Measurements from ENCODE around the gene CD302. TPM values are rescaled to one million over a fixed set of nuclear protein-coding genes. Genes with fewer than 3 reads are reported as not detected.

CD302 gene
- total and polyA plus RNA-seq, 2 donors (not counting 3 experiments of a cell fraction or from before 2014, with no cell fraction given), result 10.4 to 10.6 TPM

DNA sequence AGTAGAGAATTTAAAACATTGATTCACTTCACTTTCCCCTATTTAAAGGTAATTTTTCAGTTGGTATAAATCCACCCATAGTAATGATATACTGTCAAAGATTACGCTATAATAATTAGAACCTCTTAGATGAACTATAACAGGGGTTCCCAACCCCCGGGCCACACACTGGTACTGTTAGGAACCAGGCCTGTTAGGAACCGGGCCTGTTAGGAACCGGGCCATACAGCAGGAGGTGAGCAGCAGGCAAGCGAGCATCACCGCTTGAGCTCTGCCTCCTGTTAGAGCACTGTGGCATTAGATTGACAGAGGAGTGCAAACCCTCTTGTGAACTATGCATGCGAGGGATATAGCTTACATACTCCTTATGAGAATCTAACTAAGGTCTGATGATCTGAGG, 34.0 kb upstream of the CD302 start:
- no peak for FAIRE-seq
- no peak overlapping the region for H3K9ac ChIP-seq (replicated peaks; ENCODE audit: extremely low read depth, insufficient read depth, low read length)
- CTCF ChIA-PET, result no interaction called here

DNA sequence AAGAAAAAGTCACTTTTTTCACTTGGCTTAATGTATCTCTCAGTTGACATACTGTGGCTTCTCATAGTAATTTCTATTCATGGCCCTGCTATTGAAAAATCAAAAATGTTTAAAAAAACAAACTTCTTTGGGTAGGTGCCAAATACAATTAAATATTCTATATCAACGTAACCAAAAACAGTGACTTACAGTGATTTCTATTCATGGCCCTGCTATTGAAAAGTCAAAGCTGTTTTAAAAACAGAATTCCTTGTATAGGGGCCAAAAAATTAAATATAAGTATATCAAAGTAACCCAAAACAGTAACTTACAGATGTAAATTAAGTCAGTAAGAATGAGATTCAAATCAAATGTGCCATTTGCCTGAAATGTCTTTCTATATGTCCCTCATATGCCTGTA, 31.4 kb upstream of the CD302 start:
- DNase-seq (ENCODE audit: low read depth, low spot score), result no peak
- no peaks in the 10 kb centered on the region for H3K9me1 ChIP-seq (replicated peaks; ENCODE audit: control insufficient read depth, extremely low read depth, insufficient read depth, low read length)
- FAIRE-seq, result no peak
- no peaks in the 10 kb centered on the region for H3K4me1 ChIP-seq (ENCODE audit: control insufficient read depth, extremely low read depth, insufficient read depth, low read length)
- no peak overlapping the region for H3K4me2 ChIP-seq (ENCODE audit: insufficient read depth, low read length)
- no peak overlapping the region for H2AFZ ChIP-seq (ENCODE audit: low read depth, low read length)
- TF ChIP-seq FOS (IDR thresholded peaks at IDR 0.05; ENCODE audit: borderline replicate concordance, insufficient read depth, low read length), result no peak
- H3K9me3 ChIP-seq (replicated peaks; ENCODE audit: control insufficient read depth, insufficient read depth, low read length), result no peaks in the 10 kb centered on the region
- dilution Hi-C loops (cut with MboI; ENCODE audit: extremely low pct_ligation_motif_present, low sequenced_read_pairs) (no loop called here), intact Hi-C loops (cut with micrococcal nuclease) (no loop called here)
- no peak overlapping the region for H3K9ac ChIP-seq (replicated peaks; ENCODE audit: extremely low read depth, insufficient read depth, low read length)
- no peaks in the 10 kb centered on the region for H3K79me2 ChIP-seq (ENCODE audit: control insufficient read depth, insufficient read depth, low read length)
- no peaks in the 10 kb centered on the region for H3K27me3 ChIP-seq (ENCODE audit: control insufficient read depth in 2 of 2, insufficient read depth in 2 of 2, low read length in 2 of 2)
- no peak overlapping the region for H3K27ac ChIP-seq (ENCODE audit: insufficient read depth, low read depth, low read length)
- no peaks in the 10 kb centered on the region for H4K20me1 ChIP-seq (replicated peaks; ENCODE audit: control insufficient read depth, extremely low read depth, insufficient read depth, low read length)
- BruUV-seq (replicated peaks), result no TSS peak
- CTCF ChIA-PET, result no interaction called here
- H3K4me3 ChIP-seq (replicated peaks in 1 of 3; ENCODE audit: insufficient read depth in 1 of 3, low read depth in 1 of 3, low read length in 3 of 3), result no peak overlapping the region
- POLR2A ChIA-PET, result no interaction called here
- no peaks in the 10 kb centered on the region for H3K36me3 ChIP-seq (ENCODE audit: control insufficient read depth in 2 of 2, extremely low read depth in 1 of 2, insufficient read depth in 2 of 2, low read length in 2 of 2)

More for the DNA sequence above, 34.0 kb upstream of the CD302 start:
- no peaks in the 10 kb centered on the region for H3K9me3 ChIP-seq (replicated peaks; ENCODE audit: control insufficient read depth, insufficient read depth, low read length)
- DNase-seq (ENCODE audit: low read depth, low spot score), result no peak
- BruUV-seq (replicated peaks), result no TSS peak
- dilution Hi-C loops (cut with MboI; ENCODE audit: extremely low pct_ligation_motif_present, low sequenced_read_pairs), result no loop called here
- H3K27ac ChIP-seq (ENCODE audit: insufficient read depth, low read depth, low read length), result no peak overlapping the region
- POLR2A ChIA-PET, result no interaction called here
- no peaks in the 10 kb centered on the region for H4K20me1 ChIP-seq (replicated peaks; ENCODE audit: control insufficient read depth, extremely low read depth, insufficient read depth, low read length)
- no peaks in the 10 kb centered on the region for H3K4me1 ChIP-seq (ENCODE audit: control insufficient read depth, extremely low read depth, insufficient read depth, low read length)
- H3K36me3 ChIP-seq (ENCODE audit: control insufficient read depth in 2 of 2, extremely low read depth in 1 of 2, insufficient read depth in 2 of 2, low read length in 2 of 2), result no peaks in the 10 kb centered on the region
- H3K27me3 ChIP-seq (ENCODE audit: control insufficient read depth in 2 of 2, insufficient read depth in 2 of 2, low read length in 2 of 2), result no peaks in the 10 kb centered on the region
- intact Hi-C loops (cut with micrococcal nuclease), result no loop called here
- no peak overlapping the region for H3K4me3 ChIP-seq (replicated peaks in 1 of 3; ENCODE audit: insufficient read depth in 1 of 3, low read depth in 1 of 3, low read length in 3 of 3)
- no peak overlapping the region for H2AFZ ChIP-seq (ENCODE audit: low read depth, low read length)
- TF ChIP-seq POLR2AphosphoS5 (IDR thresholded peaks at IDR 0.05; ENCODE audit: insufficient read depth, low read depth, low read length) (no peak), MYC (IDR thresholded peaks at IDR 0.05; ENCODE audit: low read depth, low read length) (no peak), POLR2A (IDR thresholded peaks at IDR 0.05; ENCODE audit: low read depth, low read length) (no peak), EZH2 (IDR thresholded peaks at IDR 0.05; ENCODE audit: borderline replicate concordance, low read depth, low read length, severe bottlenecking) (no peak)
- H3K9me1 ChIP-seq (replicated peaks; ENCODE audit: control insufficient read depth, extremely low read depth, insufficient read depth, low read length), result no peaks in the 10 kb centered on the region
- H3K79me2 ChIP-seq (ENCODE audit: control insufficient read depth, insufficient read depth, low read length), result no peaks in the 10 kb centered on the region
- no peak overlapping the region for H3K4me2 ChIP-seq (ENCODE audit: insufficient read depth, low read length)

Data from endothelial cell of umbilical vein (primary cell).